HG03025 (cell line): ENCODE results near the gene PLBD1.

Experiments used
- ATAC-seq: cut with Tn5 transposase; IDR thresholded peaks from one replicate; pipeline ENCODE4 v1.9.1; 2021; ENCODE audit warnings: mild to moderate bottlenecking, moderate library complexity; ENCODE audit not compliant: unreplicated experiment, low FRiP score

The PLBD1 gene

GRCh38 chr12:14510574-14510973 is 57.1 kb downstream of the PLBD1 start:
- ATAC-seq: no peak

DNA sequence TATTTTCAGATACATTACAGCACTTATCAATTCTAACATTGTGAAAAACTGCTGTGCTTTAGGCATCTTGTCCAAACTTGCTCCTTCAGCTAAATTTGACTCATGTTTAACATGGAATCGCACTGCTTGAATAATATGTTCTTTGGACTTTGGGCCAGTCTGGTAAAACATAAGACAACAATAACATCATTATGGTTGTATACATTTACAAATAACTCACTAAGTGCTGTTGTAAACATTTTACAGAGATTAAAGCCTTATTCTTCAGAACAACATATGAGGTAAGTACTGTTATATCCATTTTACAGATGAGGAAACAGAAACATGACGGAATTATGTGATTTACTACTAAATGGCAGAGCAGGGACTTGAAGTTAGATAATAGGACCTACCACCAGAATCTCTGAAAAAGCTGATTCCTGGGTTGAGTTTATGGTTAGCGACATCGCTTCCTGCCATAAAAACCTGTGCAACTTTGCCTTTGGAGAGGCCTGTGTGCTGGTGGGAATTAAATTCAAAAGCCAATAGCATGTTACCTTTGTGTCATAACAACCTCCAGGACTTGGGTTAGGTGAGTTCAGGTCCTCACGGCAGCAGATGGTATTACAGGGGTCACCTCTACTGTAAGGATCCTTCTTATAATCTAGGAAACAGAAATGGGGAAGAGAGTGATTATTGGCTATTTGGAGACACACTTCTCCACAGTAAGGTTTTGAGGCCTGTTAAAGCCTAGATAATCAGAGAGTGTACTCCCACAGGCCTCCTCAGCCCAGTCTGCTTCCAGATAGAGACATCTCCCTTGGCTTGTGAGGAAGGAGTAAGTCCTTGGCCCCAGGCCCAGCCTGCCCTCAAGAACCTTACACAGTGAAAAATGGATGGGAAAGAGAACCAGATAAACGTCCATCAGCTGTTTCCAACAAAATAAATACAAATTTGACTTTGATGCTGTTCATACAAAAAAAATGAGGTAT is 61.8 kb downstream of the PLBD1 start:
- no peak for ATAC-seq

DNA sequence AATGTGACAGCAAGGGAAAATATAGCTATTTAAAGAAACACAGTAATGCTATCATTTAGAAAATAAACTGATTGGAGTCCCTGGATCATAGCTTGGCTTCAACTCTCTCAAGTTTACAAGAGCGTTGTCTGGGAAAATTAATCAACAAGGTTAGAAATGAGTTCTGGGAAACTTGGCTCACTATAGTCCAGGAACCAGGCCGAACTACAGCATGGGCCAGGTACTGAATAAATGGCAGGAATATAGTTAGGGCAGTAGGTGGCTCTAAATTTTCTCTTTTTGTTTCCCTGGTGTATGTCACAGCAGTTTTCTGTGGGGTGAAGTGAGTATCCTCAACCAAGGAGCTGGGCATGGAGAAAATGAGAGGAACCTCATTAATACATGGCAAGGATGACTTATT is 72.4 kb downstream of the PLBD1 start:
- no peak for ATAC-seq

DNA sequence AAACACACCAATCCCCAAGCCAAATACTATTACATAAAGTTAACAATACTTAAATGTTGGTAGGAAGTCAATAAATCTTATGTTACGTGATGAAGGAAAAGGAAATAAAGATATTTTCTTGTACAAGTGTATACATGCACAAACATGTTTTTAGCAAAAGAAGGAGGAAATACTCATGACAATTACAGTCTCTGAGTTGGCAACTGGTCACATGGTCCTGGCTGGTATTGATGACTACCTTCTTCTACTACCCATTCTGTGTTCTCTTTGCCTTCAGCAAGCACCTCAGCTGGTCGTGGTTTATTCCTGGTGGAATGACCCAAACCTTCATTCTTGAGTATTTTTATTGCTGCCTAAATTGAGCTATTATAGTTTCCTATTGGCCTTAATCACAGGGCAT is 84.8 kb downstream of the PLBD1 start:
- ATAC-seq: no peak

DNA sequence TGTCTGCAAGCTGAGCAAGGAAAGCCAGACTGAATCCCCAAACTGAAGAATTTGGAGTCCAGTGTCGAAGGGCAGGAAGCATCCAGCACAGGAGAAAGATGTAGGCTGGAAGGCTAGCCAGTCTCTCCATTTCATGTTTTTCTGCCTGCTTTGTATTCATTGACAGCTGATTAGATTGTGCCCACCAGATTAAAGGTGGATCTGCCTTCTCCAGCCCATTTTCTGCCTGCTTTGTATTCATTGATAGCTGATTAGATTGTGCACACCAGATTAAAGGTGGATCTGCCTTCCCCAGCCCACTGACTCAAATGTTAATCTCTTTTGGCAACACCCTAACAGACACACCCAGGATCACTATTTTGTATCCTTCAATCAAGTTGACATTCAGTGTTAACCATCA is 85.3 kb downstream of the PLBD1 start:
- no peak for ATAC-seq

DNA sequence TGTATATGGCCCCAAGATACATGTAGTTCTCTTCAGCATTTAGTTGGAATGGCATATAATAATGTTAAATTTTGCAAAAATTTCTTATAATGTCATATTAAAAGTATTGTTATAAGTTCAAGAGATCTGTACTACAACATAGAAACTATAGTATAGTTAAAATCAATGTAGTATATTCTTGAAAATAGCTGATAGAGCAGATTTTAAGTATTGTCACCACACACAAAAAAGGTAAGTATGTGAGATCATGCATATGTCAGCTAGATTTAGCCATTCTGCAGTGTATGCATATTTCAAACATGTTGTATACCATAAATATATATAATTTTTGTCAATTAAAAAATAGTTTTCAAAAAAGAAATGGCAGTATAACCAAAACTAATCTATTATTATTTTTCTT is 86.5 kb downstream of the PLBD1 start:
- ATAC-seq: no peak

DNA sequence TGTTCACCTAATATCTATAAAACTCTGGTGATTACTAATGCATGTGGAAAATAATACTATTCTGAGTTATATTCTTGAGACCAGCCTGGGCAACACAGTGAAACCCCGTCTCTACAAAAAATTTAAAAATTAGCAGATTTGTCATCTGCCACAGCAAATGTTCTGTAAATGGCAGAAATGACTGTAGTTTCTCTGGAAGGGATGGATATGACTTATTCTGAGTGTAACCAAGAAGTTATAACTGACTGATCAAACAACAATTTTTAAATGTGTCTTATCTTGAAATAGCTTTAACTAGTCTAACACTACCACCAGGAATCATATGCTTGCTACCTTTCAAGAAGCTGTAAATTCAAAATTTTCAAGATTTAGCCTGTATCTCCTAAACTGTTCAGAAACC is 88.7 kb downstream of the PLBD1 start:
- ATAC-seq: no peak

- no peak for ATAC-seq
Measured at GRCh38 chr12:14473707-14474287, 93.9 kb downstream of the PLBD1 start.

DNA sequence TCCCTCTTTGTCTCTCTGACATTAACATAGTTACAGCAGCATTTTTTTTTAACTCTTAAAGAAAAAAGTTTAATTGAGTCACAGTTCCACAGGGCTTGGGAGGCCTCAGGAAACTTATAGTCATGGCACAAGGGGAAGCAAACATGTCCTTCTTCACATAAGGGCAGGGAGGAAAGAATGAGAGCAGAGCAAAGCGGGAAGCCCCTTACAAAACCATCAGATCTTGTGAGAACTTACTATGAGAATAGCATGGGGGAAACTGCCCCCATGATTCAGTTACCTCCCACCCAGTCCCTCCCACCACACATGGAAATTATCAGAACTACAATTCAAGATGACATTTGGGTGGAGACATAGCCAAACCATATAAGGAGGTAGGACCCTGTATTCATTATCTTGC is 96.2 kb downstream of the PLBD1 start:
- ATAC-seq: no peak

DNA sequence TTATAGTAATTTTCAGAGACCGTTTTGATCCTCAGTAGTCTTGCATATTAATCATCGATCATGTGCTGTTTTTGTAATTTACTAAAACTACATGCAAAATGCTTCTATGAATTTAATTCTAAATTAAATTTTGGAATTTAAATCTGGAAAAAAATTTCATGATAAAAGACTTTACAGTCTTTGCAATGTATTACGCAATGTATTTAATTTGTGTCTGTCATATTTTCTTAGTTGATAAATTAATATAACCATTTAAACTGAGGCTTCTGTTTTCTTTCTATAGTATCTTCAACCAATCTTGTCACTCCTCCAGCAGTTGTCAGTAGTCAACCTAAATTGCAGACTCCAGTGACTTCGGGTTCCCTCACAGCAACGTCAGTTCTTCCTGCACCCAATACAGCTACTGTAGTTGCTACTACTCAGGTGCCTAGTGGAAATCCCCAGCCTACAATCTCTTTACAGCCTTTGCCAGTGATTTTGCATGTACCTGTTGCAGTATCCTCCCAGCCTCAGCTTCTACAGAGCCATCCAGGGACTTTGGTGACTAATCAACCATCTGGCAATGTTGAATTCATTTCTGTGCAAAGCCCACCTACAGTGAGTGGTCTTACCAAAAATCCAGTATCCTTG is 107.4 kb downstream of the PLBD1 start:
- no peak for ATAC-seq

- no peak for ATAC-seq
Measured at GRCh38 chr12:14454098-14454907, 113.4 kb downstream of the PLBD1 start.
